ENCODE measurements around the gene HIC1.

- TF ChIP-seq POLR2A (IDR thresholded peaks at IDR 0.05) (no peak), POLR2AphosphoS5 (IDR thresholded peaks at IDR 0.05) (no peak), CTCF (IDR thresholded peaks at IDR 0.05) (no peak)
Observed at GRCh38 chr17:2063261-2064146, 8.6 kb downstream of the HIC1 start.

All from suprapubic skin (tissue), 4 donors.